K562 (cell line): Measurements from ENCODE around the gene SDSL. TPM values are rescaled to one million over a fixed set of nuclear protein-coding genes. Genes with fewer than 3 reads are reported as not detected.

Experiments
- ATAC-seq: fragments of 200-7000 bp; cut with Tn5 transposase; 3 replicates; pipeline ENCODE4 v1.9.1; 2020; ENCODE audit warnings: moderate library complexity
- BruUV-seq: library from RNA; stranded (reverse); fragments of 400-500 nt; replicated peaks from 2 replicates; lab custom pipeline; 2021; lab: Mats Ljungman, UMichigan
- CTCF ChIA-PET: fragments of 300-600 bp; formaldehyde crosslinking; extraction: SDS; loops from one replicate; lab custom pipeline; 2021; ENCODE audit warnings: low intra/inter-chr PET ratio; lab: Yijun Ruan, JAX
- POLR2A ChIA-PET: fragments of 300-600, 350-650 bp; sonication (Branson Sonifier 250); formaldehyde crosslinking; extraction: SDS; loops from one replicate; lab custom pipeline; 2021; ENCODE audit warnings: antibody characterized with exemption, inconsistent platforms; lab: Yijun Ruan, JAX
- DNase-seq, 4 experiments: peaks; one replicate each; pipeline versions ENCODE4 v3.0.0 to v3.0.0-alpha.2; 2011 to 2018; ENCODE audit warnings: low spot score in 3 of 4, mixed read lengths in 3 of 4; ENCODE audit errors: extremely low read depth in 1 of 4
- FAIRE-seq: peaks from 2 replicates; lab custom pipeline; 2011; peaks lifted over from hg19 to GRCh38; lab: Jason Lieb, UNC
- H2AFZ ChIP-seq: 2 replicates; pipeline ENCODE4 v1.6.0; 2011; ENCODE audit warnings: low read depth, low read length, control low read depth, inconsistent platforms
- H3K27ac ChIP-seq: fragments of 200-600 bp; 3 replicates; pipeline ENCODE4 v1.8.0; 2011; ENCODE audit warnings: low read depth, mild to moderate bottlenecking, control low read depth, inconsistent platforms, low read length, moderate library complexity, mixed read lengths; ENCODE audit errors: extremely low read depth
- H3K27me3 ChIP-seq, 2 experiments: fragments of 300-600 bp in 1 of 2; 2 replicates in 1 of 2; 3 replicates in 1 of 2; pipeline versions ENCODE4 v1.6.0 to v1.8.0; 2011; ENCODE audit warnings: inconsistent platforms in 2 of 2, low read length in 2 of 2, mild to moderate bottlenecking in 1 of 2, mixed read lengths in 1 of 2, moderate library complexity in 1 of 2; ENCODE audit not compliant: control insufficient read depth in 2 of 2, insufficient read depth in 2 of 2
- H3K36me3 ChIP-seq: fragments of 300-600 bp; 3 replicates; pipeline ENCODE4 v1.8.0; 2011; ENCODE audit warnings: mild to moderate bottlenecking, low read length, inconsistent platforms; ENCODE audit not compliant: control insufficient read depth, insufficient read depth
- H3K4me1 ChIP-seq, 2 experiments: fragments of 200-600 bp in 1 of 2; replicated peaks in 1 of 2; 2 replicates in 1 of 2; 3 replicates in 1 of 2; pipeline versions ENCODE4 v1.5.1 to v1.8.0; 2011; ENCODE audit warnings: inconsistent platforms in 2 of 2, low read length in 2 of 2, mild to moderate bottlenecking in 1 of 2, mixed read lengths in 1 of 2, moderate library complexity in 1 of 2; ENCODE audit not compliant: control insufficient read depth in 2 of 2, insufficient read depth in 2 of 2
- H3K4me2 ChIP-seq: 2 replicates; pipeline ENCODE4 v1.6.1; 2011; ENCODE audit warnings: low read length, control low read depth, inconsistent platforms, mixed read lengths; ENCODE audit not compliant: insufficient read depth
- H3K4me3 ChIP-seq: fragments of 200-600 bp; sonication (generic), shearing (Covaris generic); 2 replicates; pipeline ENCODE4 v1.5.1; 2016; ENCODE audit warnings: control low read depth, inconsistent platforms
- H3K79me2 ChIP-seq: fragments of 200-600 bp; 3 replicates; pipeline ENCODE4 v1.8.0; 2011; ENCODE audit warnings: low read length, inconsistent platforms; ENCODE audit not compliant: control insufficient read depth, insufficient read depth
- H3K9ac ChIP-seq, 2 experiments: 2 replicates each; pipeline versions ENCODE4 v1.6.0 to v1.6.1; 2011; ENCODE audit warnings: low read depth in 2 of 2, low read length in 2 of 2, control low read depth in 1 of 2, inconsistent platforms in 1 of 2, mild to moderate bottlenecking in 1 of 2, mixed read lengths in 1 of 2; ENCODE audit not compliant: insufficient read depth in 1 of 2
- H3K9me1 ChIP-seq: one replicate; pipeline ENCODE4 v1.6.0; 2011; ENCODE audit warnings: inconsistent platforms, mild to moderate bottlenecking, low read length, moderate library complexity; ENCODE audit not compliant: control insufficient read depth, insufficient read depth
- H3K9me3 ChIP-seq: replicated peaks from 2 replicates; pipeline ENCODE4 v1.5.1; 2011; ENCODE audit warnings: low read depth, low read length, inconsistent platforms; ENCODE audit not compliant: control insufficient read depth, insufficient read depth
- H4K20me1 ChIP-seq: replicated peaks from 2 replicates; pipeline ENCODE4 v1.6.1; 2011; ENCODE audit warnings: low read length, inconsistent platforms, mixed read lengths; ENCODE audit not compliant: control insufficient read depth, insufficient read depth
- ARID1B ChIP-seq: fragments of 450-650 bp; IDR thresholded peaks from 2 replicates; pipeline ENCODE4 v1.6.1; 2016; ENCODE audit warnings: antibody characterized with exemption, mild to moderate bottlenecking, inconsistent platforms
- CREM ChIP-seq: IDR thresholded peaks from 2 replicates; pipeline ENCODE4 v1.6.1; 2014; ENCODE audit warnings: antibody characterized with exemption, low read depth
- DIDO1 ChIP-seq: fragments of 450-650 bp; IDR thresholded peaks from 2 replicates; pipeline ENCODE4 v1.6.1; 2016; ENCODE audit warnings: low read depth, missing biosample characterization, missing genetic modification characterization
- FOXP1 ChIP-seq: sonication (generic); formaldehyde crosslinking; IDR thresholded peaks from 2 replicates; pipeline ENCODE4 v1.8.0; 2022; ENCODE audit warnings: mild to moderate bottlenecking, missing genetic modification reagents
- MAZ ChIP-seq, 2 experiments: fragments of 450-650 bp in 1 of 2; sonication (generic) in 1 of 2; formaldehyde crosslinking; IDR thresholded peaks in 1 of 2; conservative IDR thresholded peaks in 1 of 2; 2 replicates each; pipeline versions ENCODE4 v1.4.0 to v1.5.0; 2020; ENCODE audit warnings: mild to moderate bottlenecking in 1 of 2, missing genetic modification reagents in 1 of 2
- NFIC ChIP-seq: fragments of 450-650 bp; IDR thresholded peaks from 2 replicates; pipeline ENCODE4 v1.6.1; 2017; ENCODE audit warnings: mild to moderate bottlenecking, inconsistent platforms
- NUFIP1 ChIP-seq: fragments of 450-650 bp; IDR thresholded peaks from 2 replicates; pipeline ENCODE4 v1.6.1; 2018; ENCODE audit not compliant: partially characterized antibody
- PCBP2 ChIP-seq: fragments of 200-400 bp; formaldehyde crosslinking; IDR thresholded peaks from 2 replicates; pipeline ENCODE4 v1.6.1; 2018; ENCODE audit warnings: low read length, low read depth, mild to moderate bottlenecking, moderate library complexity; ENCODE audit not compliant: poor library complexity, severe bottlenecking
- PHTF2 ChIP-seq: fragments of 250-450 bp; sonication (Bioruptor Pico); IDR thresholded peaks from 2 replicates; pipeline ENCODE4 v1.5.0; 2021; ENCODE audit warnings: mild to moderate bottlenecking
- POLR2A ChIP-seq: fragments of 450-650 bp; conservative IDR thresholded peaks from 2 replicates; pipeline ENCODE4 v1.6.1; 2016
- SMAD2 ChIP-seq: fragments of 150-350 bp; IDR thresholded peaks from 2 replicates; pipeline ENCODE4 v1.6.1; 2014; ENCODE audit warnings: low read depth, mild to moderate bottlenecking, low read length
- SMAD4 ChIP-seq: fragments of 250-450 bp; sonication (Bioruptor Pico); conservative IDR thresholded peaks from 2 replicates; pipeline ENCODE4 v1.8.0; 2021; ENCODE audit warnings: inconsistent platforms, mild to moderate bottlenecking, moderate library complexity
- SPI1 ChIP-seq: IDR thresholded peaks from 2 replicates; pipeline ENCODE4 v1.6.1; 2011; ENCODE audit warnings: low read depth, low read length, control low read depth, borderline replicate concordance
- ZNF121 ChIP-seq: sonication (generic); formaldehyde crosslinking; conservative IDR thresholded peaks from 2 replicates; pipeline ENCODE4 v1.8.0; 2022; ENCODE audit warnings: missing genetic modification reagents
- WGBS: fragments of 100-300 bp; shearing (Covaris generic); methylation state at CpG from one replicate; pipeline ENCODE4 v1.1.6; 2016; ENCODE audit warnings: low coverage, mixed read lengths; ENCODE audit not compliant: insufficient coverage; ENCODE audit errors: missing lambda C conversion rate; 5-methylcytosine and 5-hydroxymethylcytosine counted together
- in situ Hi-C: fragments of 300-500 bp; cut with MboI; formaldehyde crosslinking; loops from 4 replicates; pipeline ENCODE4 v1.15.0; 2018; ENCODE audit warnings: inconsistent platforms, mixed read lengths
- intact Hi-C: fragments of 100-400 bp; cut with micrococcal nuclease; formaldehyde crosslinking; loops from 2 replicates; pipeline ENCODE4 v1.14.2; 2022
- polyA plus RNA-seq, 8 experiments: library from polyadenylated mRNA; depleted of rRNA in 4 of 8; stranded (reverse) in 5 of 8; unstranded in 3 of 8; fragments of >200 nt; fragmentation: Nextera tagmentation in 2 of 8; fragmentation: Illumina TruSeq in 1 of 8; extraction: Ambion mirVana in 2 of 8; extraction: Trizol in 1 of 8; gene quantifications; 2 replicates each; pipeline versions ENCODE4 v1.2.1 to v1.2.3, GENCODE V29; 2011 to 2014; ENCODE audit warnings: inconsistent platforms in 1 of 8, missing spikeins in 1 of 8
- total RNA-seq, 7 experiments: library from RNA; depleted of rRNA in 6 of 7; stranded (reverse); fragments of >200 nt in 6 of 7; fragmentation: Illumina TruSeq in 2 of 7; extraction: Trizol in 2 of 7; gene quantifications; 2 replicates each; pipeline versions ENCODE4 v1.2.1 to v1.2.3, GENCODE V29; 2011 to 2021; ENCODE audit warnings: low replicate concordance in 1 of 7

SDSL gene
- total and polyA plus RNA-seq, 9 of the 15 experiments (the other 6 are each of a cell fraction or from before 2014, with no cell fraction given): 0.31 to 11.0 (median 7.4) TPM

- Histone ChIP-seq H3K9me3 (no peaks in the 10 kb centered on the region), H2AFZ (no peak overlapping the region), H4K20me1 (no peaks in the 10 kb centered on the region), H3K27me3 (no peaks in the 10 kb centered on the region), H3K4me3 (no peak overlapping the region), H3K36me3 (peaks cover 65% of the 10 kb centered on the region; the same call in 2 of the 3 replicates), H3K4me1 (peaks cover 5 to 19% of the 10 kb centered on the region in 2 experiments; a peak in 4 of 5 replicates)
- in situ Hi-C loops: no loop called here
- no peak for FAIRE-seq
- ChIA-PET CTCF (interaction anchor here (0.6 kb wide), 1 partner anchor 40 kb away, joined by 4 read pairs; no protein-coding TSS in a partner anchor), POLR2A (no interaction called here)
- WGBS: 90% methylated on average over 2 of the region's 3 CpGs
- no TSS peak for BruUV-seq
- TF ChIP-seq DIDO1 (no peak), ARID1B (no peak), ZNF121 (CRISPR knock-in tag) (peak; percentile 73), SPI1 (no peak), CREM (no peak), SMAD4 (CRISPR knock-in tag) (no peak), NUFIP1 (no peak), PHTF2 (CRISPR knock-in tag) (no peak), NFIC (peak; percentile 36; the same call in 1 of the 2 replicates), POLR2A (no peak), PCBP2 (no peak), MAZ (CRISPR knock-in tag; conservative IDR thresholded peaks at IDR 0.05 in 1 of 2, IDR thresholded peaks at IDR 0.05 in 1 of 2) (no peak), FOXP1 (CRISPR knock-in tag) (no peak), SMAD2 (no peak)
- TF ChIP-seq, all 486 proteins: peak for 2
- no peaks in the 10 kb centered on the region for H3K9me1 ChIP-seq
- no peaks in the 10 kb centered on the region for H3K79me2 ChIP-seq
- H3K4me2 ChIP-seq: no peak overlapping the region
- intact Hi-C loops: no loop called here
- no peak overlapping the region for H3K27ac ChIP-seq
- no peak for DNase-seq
- ATAC-seq: no peak
- H3K9ac ChIP-seq: no peak overlapping the region
These were observed 43.9 kb upstream of the SDSL start for GRCh38 chr12:113378291-113378690.
